HepG2 (cell line): ENCODE measurements around the gene RPS2. TPM values are rescaled to one million over a fixed set of nuclear protein-coding genes. Genes with fewer than 3 reads are reported as not detected.
A peak's percentile ranks its signal among the peaks of the same experiment; 100 is the strongest.

Experiments
- ARID4A ChIP-seq: sonication (generic); formaldehyde crosslinking; IDR thresholded peaks from 2 replicates; pipeline ENCODE4 v1.5.0; 2020; ENCODE audit warnings: mild to moderate bottlenecking, missing genetic modification reagents, borderline replicate concordance
- ASH2L ChIP-seq: fragments of 300-600, 200-600 bp; sonication (generic); IDR thresholded peaks from 2 replicates; pipeline ENCODE4 v1.7.0; 2017; ENCODE audit warnings: low read depth, mild to moderate bottlenecking, moderate library complexity, mixed read lengths, low read length; ENCODE audit not compliant: insufficient read length
- ATF2 ChIP-seq: sonication (generic); formaldehyde crosslinking; IDR thresholded peaks from 2 replicates; pipeline ENCODE4 v1.4.0; 2020; ENCODE audit warnings: missing genetic modification reagents
- DRAP1 ChIP-seq: IDR thresholded peaks from 2 replicates; pipeline ENCODE4 v1.6.1; 2016; ENCODE audit warnings: missing genetic modification reagents, missing compliant biosample characterization
- KDM4B ChIP-seq: sonication (generic); formaldehyde crosslinking; IDR thresholded peaks from 2 replicates; pipeline ENCODE4 v1.4.0; 2020; ENCODE audit warnings: missing genetic modification reagents
- NONO ChIP-seq, 2 experiments: fragments of 450-650 bp in 1 of 2; sonication (generic) in 1 of 2; formaldehyde crosslinking in 1 of 2; IDR thresholded peaks in 1 of 2; conservative IDR thresholded peaks in 1 of 2; 2 replicates each; pipeline versions ENCODE4 v1.6.1 to v1.8.0; 2017 to 2022; ENCODE audit warnings: mild to moderate bottlenecking in 1 of 2, missing genetic modification reagents in 1 of 2, moderate library complexity in 1 of 2
- NR2C2 ChIP-seq: sonication (generic); formaldehyde crosslinking; IDR thresholded peaks from 2 replicates; pipeline ENCODE4 v1.4.0; 2020; ENCODE audit warnings: missing genetic modification reagents, mild to moderate bottlenecking, moderate library complexity, borderline replicate concordance
- SYNCRIP ChIP-seq: fragments of 200-400 bp; formaldehyde crosslinking; IDR thresholded peaks from 2 replicates; pipeline ENCODE4 v1.6.1; 2018; ENCODE audit warnings: mild to moderate bottlenecking, low read depth, low read length; ENCODE audit not compliant: insufficient read depth
- ZBTB43 ChIP-seq: sonication (generic); formaldehyde crosslinking; conservative IDR thresholded peaks from 2 replicates; pipeline ENCODE4 v1.4.0; 2020; ENCODE audit warnings: missing genetic modification reagents
- ZNF414 ChIP-seq: sonication (generic); formaldehyde crosslinking; IDR thresholded peaks from 2 replicates; pipeline ENCODE4 v1.5.0; 2020; ENCODE audit warnings: missing genetic modification reagents
- ZNF605 ChIP-seq: sonication (generic); formaldehyde crosslinking; IDR thresholded peaks from 2 replicates; pipeline ENCODE4 v1.8.0; 2022; ENCODE audit warnings: mild to moderate bottlenecking, missing genetic modification reagents
- ZNF644 ChIP-seq: IDR thresholded peaks from 2 replicates; pipeline ENCODE4 v1.6.1; 2016; ENCODE audit warnings: low read depth
- ZNF724P ChIP-seq: sonication (generic); formaldehyde crosslinking; IDR thresholded peaks from 2 replicates; pipeline ENCODE4 v1.8.0; 2022; ENCODE audit warnings: missing genetic modification reagents, borderline replicate concordance
- ZNF816 ChIP-seq: sonication (generic); formaldehyde crosslinking; IDR thresholded peaks from 2 replicates; pipeline ENCODE4 v1.8.0; 2022; ENCODE audit warnings: missing genetic modification reagents, mild to moderate bottlenecking, borderline replicate concordance
- ZXDC ChIP-seq: sonication (generic); formaldehyde crosslinking; IDR thresholded peaks from 2 replicates; pipeline ENCODE4 v1.5.0; 2020; ENCODE audit warnings: mild to moderate bottlenecking, missing genetic modification reagents
- polyA plus RNA-seq, 8 experiments: library from polyadenylated mRNA; depleted of rRNA in 3 of 8; stranded (reverse) in 7 of 8; unstranded in 1 of 8; fragments of >200 nt; fragmentation: Illumina TruSeq in 4 of 8; extraction: Trizol in 4 of 8; gene quantifications; 2 replicates each; pipeline versions ENCODE4 v1.2.1 to v1.2.3, GENCODE V29; 2011 to 2016; ENCODE audit warnings: low read depth in 4 of 8, missing spikeins in 1 of 8, mixed read lengths in 1 of 8; ENCODE audit not compliant: insufficient read depth in 1 of 8
- total RNA-seq, 5 experiments: library from RNA; depleted of rRNA; stranded (reverse); fragments of >200 nt; fragmentation: Illumina TruSeq; extraction: Trizol; gene quantifications; 2 replicates each; pipeline ENCODE4 v1.2.3, GENCODE V29; 2016; ENCODE audit warnings: low read depth in 1 of 5

The RPS2 gene
- total and polyA plus RNA-seq, 2 of the 13 experiments (the other 11 are each of a cell fraction or from before 2014, with no cell fraction given), result 1,908 to 4,514 TPM

- no peak for TF ChIP-seq SYNCRIP
- TF ChIP-seq ZNF414, result peak; percentile 92
- peak; percentile 25; the same call in 1 of the 2 replicates for TF ChIP-seq NR2C2 (CRISPR knock-in tag)
- peak; percentile 72; the same call in 1 of the 2 replicates for TF ChIP-seq ZNF724P (CRISPR knock-in tag)
- 0 out of 2 replicates have a peak, but pooled peaks have one; percentile 42 for TF ChIP-seq ZXDC (CRISPR knock-in tag)
- peak; percentile 11; the same call in 1 of the 2 replicates for TF ChIP-seq KDM4B (CRISPR knock-in tag)
- TF ChIP-seq DRAP1, result peak; percentile 69
- TF ChIP-seq ASH2L, result peak; percentile 98
- peak; percentile 77; the same call in 1 of the 2 replicates for TF ChIP-seq ARID4A
- TF ChIP-seq ZNF605, result peak; percentile 25; the same call in 1 of the 2 replicates
- TF ChIP-seq ZNF816 (CRISPR knock-in tag), result no peak
- TF ChIP-seq NONO (IDR thresholded peaks at IDR 0.05), result no peak
- TF ChIP-seq NONO (CRISPR knock-in tag; conservative IDR thresholded peaks at IDR 0.05), result peak; percentile 94
- peak; percentile 92 for TF ChIP-seq ZBTB43 (CRISPR knock-in tag)
- peak; percentile 50; the same call in 1 of the 2 replicates for TF ChIP-seq ATF2 (CRISPR knock-in tag)
- TF ChIP-seq ZNF644 (CRISPR knock-in tag), result peak; percentile 65; the same call in 1 of the 2 replicates
Measured at GRCh38 chr16:1940273-1941161, 24.1 kb downstream of the RPS2 start (continued).
